Measurements from ENCODE around the gene CEMIP.

CEMIP gene

DNA sequence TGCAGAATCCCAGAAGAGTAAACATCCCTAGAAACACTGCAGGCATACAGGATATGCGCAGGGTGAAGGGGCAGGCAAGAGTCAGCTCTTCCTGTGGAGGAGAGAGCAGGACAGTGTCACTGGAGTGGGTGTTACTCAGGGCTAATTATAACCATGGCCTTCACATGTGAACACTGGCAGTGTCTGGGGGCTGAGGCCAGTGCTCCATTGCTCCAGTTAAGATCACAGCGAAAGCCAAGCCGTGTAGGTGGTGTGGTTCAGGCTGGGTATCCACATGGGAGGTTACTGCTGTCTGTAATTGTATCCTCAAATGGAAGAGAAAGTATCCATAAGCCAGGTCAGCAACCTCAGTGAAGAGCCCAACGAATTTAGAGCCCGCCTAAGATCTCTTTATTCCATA is 125.8 kb downstream of the CEMIP start:
- DNase-seq: no peak
- Mint-ChIP-seq H3K27me3 (no peaks in the 10 kb centered on the region), H3K4me1 (ENCODE audit: low read depth) (no peaks in the 10 kb centered on the region), H3K9me3 (peaks cover 2% of the 10 kb centered on the region), H3K4me3 (no peak overlapping the region), H3K36me3 (ENCODE audit: low read depth) (peaks cover 15% of the 10 kb centered on the region), H3K27ac (no peak overlapping the region)

- Mint-ChIP-seq H3K27ac (no peak overlapping the region), H3K9me3 (peaks cover 2% of the 10 kb centered on the region), H3K4me1 (ENCODE audit: low read depth) (no peaks in the 10 kb centered on the region), H3K27me3 (no peaks in the 10 kb centered on the region), H3K4me3 (no peak overlapping the region), H3K36me3 (ENCODE audit: low read depth) (peaks cover 25% of the 10 kb centered on the region)
- DNase-seq: no peak
Measured at GRCh38 chr15:80906159-80906766, 127.1 kb downstream of the CEMIP start.

DNA sequence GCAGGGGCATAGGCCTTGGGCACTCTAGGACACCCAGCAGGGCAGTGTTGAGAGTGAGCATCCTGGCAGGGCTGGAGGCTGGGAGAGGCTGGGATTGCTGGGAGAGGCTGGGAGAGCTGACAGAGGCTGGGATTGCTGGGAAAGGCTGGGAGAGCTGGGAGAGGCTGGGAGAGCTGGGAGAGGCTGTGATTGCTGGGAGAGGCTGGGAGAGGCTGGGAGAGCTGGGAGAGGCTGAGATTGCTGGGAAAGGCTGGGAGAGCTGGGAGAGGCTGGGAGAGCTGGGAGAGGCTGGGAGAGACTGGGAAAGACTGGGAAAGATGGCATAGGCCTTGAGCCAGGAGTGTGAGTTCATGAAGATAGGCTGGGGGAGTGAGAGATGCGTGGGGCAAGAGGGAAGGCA is 132.7 kb downstream of the CEMIP start:
- Mint-ChIP-seq H3K4me1 (ENCODE audit: low read depth) (no peaks in the 10 kb centered on the region), H3K36me3 (ENCODE audit: low read depth) (peaks cover 23% of the 10 kb centered on the region), H3K27ac (no peak overlapping the region), H3K4me3 (no peak overlapping the region), H3K9me3 (peaks cover 2% of the 10 kb centered on the region), H3K27me3 (no peaks in the 10 kb centered on the region)
- no peak for DNase-seq

- Mint-ChIP-seq H3K4me3 (no peak overlapping the region), H3K4me1 (ENCODE audit: low read depth) (no peaks in the 10 kb centered on the region), H3K9me3 (peaks cover 2% of the 10 kb centered on the region), H3K27ac (no peak overlapping the region), H3K27me3 (no peaks in the 10 kb centered on the region), H3K36me3 (ENCODE audit: low read depth) (peaks cover 23% of the 10 kb centered on the region)
- DNase-seq: no peak
Measured at GRCh38 chr15:80912673-80913072, 133.5 kb downstream of the CEMIP start.

DNA sequence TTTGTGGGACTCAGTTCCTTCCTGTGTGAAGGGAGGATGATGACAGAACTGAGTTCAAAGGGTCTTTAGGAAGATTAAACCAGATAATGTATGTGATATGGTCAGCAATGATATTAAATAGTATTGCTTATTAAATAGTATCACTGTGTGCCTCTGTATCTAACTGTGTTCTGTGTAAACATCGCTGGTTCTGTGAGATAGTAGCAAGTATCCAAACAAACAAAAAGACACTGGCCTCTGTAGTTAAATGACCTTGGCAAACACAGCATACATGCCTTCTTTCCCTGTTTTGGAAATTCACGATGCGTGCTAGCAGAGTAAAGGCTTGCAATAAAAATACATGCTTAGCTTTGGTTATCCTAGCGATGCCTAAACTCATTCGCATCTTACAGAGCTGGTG is 134.4 kb downstream of the CEMIP start:
- H3K27ac Mint-ChIP-seq: no peak overlapping the region
- DNase-seq: no peak
- peaks cover 2% of the 10 kb centered on the region for H3K9me3 Mint-ChIP-seq
- no peaks in the 10 kb centered on the region for H3K27me3 Mint-ChIP-seq
- peaks cover 3% of the 10 kb centered on the region for H3K4me1 Mint-ChIP-seq (ENCODE audit: low read depth)
- no peak overlapping the region for H3K4me3 Mint-ChIP-seq
- peaks cover 23% of the 10 kb centered on the region for H3K36me3 Mint-ChIP-seq (ENCODE audit: low read depth)

DNA sequence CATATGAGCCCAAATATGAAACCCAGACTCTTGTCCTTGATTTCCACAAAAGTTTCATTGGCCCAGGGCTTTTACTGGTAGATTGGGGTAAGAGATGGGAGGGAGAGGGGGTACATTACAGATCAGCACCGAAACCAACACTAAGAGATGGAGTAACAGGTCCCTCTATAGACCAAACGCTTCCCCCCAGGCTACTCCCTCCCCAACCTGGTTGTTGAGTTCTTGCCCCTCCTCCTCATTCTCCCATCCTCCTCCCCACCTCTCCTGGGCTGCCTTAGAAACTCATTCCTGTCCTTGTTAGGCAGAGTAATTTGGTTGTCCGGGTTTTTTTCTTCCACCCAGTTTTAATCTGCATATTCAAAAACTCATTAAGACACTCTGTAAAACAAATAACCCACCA is 136.3 kb downstream of the CEMIP start:
- Mint-ChIP-seq H3K4me3 (no peak overlapping the region), H3K27ac (no peak overlapping the region), H3K27me3 (no peaks in the 10 kb centered on the region), H3K9me3 (no peaks in the 10 kb centered on the region), H3K36me3 (ENCODE audit: low read depth) (peaks cover 5% of the 10 kb centered on the region), H3K4me1 (ENCODE audit: low read depth) (peaks cover 12% of the 10 kb centered on the region)
- no peak for DNase-seq

DNA sequence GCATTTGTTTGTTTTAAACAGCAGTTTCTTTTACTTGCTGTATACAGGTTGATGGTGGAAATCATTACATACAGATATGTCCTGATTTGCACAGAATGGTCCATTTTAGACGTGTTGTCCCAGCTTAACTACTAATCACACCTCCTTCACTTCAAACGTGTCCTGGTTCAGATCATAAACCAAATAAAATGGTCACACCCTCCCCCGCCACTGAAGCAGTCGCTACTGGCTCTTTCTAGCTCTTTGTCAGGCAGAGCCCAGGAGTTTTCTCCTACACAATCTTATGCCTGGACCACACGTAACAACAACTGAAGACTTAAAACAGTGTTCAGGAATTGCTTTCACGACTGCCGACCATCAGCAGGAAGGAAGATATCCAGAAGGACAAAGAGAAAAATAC is 136.9 kb downstream of the CEMIP start:
- H3K27me3 Mint-ChIP-seq: no peaks in the 10 kb centered on the region
- no peak overlapping the region for H3K27ac Mint-ChIP-seq
- no peak for DNase-seq
- no peak overlapping the region for H3K4me3 Mint-ChIP-seq
- H3K36me3 Mint-ChIP-seq (ENCODE audit: low read depth): no peaks in the 10 kb centered on the region
- H3K9me3 Mint-ChIP-seq: no peaks in the 10 kb centered on the region
- H3K4me1 Mint-ChIP-seq (ENCODE audit: low read depth): peaks cover 18% of the 10 kb centered on the region

- Mint-ChIP-seq H3K27me3 (no peaks in the 10 kb centered on the region), H3K9me3 (no peaks in the 10 kb centered on the region), H3K4me1 (ENCODE audit: low read depth) (peaks cover 26% of the 10 kb centered on the region), H3K4me3 (no peak overlapping the region), H3K27ac (no peak overlapping the region), H3K36me3 (ENCODE audit: low read depth) (peaks cover 3% of the 10 kb centered on the region)
- DNase-seq: no peak
Measured at GRCh38 chr15:80918196-80918783, 139.1 kb downstream of the CEMIP start.

- H3K36me3 Mint-ChIP-seq (ENCODE audit: low read depth): peaks cover 4% of the 10 kb centered on the region
- H3K27me3 Mint-ChIP-seq: no peaks in the 10 kb centered on the region
- no peak overlapping the region for H3K4me3 Mint-ChIP-seq
- no peak overlapping the region for H3K27ac Mint-ChIP-seq
- DNase-seq: no peak
- H3K9me3 Mint-ChIP-seq: no peaks in the 10 kb centered on the region
- peaks cover 31% of the 10 kb centered on the region for H3K4me1 Mint-ChIP-seq (ENCODE audit: low read depth)
Measured at GRCh38 chr15:80920271-80920699, 141.1 kb downstream of the CEMIP start.

DNA sequence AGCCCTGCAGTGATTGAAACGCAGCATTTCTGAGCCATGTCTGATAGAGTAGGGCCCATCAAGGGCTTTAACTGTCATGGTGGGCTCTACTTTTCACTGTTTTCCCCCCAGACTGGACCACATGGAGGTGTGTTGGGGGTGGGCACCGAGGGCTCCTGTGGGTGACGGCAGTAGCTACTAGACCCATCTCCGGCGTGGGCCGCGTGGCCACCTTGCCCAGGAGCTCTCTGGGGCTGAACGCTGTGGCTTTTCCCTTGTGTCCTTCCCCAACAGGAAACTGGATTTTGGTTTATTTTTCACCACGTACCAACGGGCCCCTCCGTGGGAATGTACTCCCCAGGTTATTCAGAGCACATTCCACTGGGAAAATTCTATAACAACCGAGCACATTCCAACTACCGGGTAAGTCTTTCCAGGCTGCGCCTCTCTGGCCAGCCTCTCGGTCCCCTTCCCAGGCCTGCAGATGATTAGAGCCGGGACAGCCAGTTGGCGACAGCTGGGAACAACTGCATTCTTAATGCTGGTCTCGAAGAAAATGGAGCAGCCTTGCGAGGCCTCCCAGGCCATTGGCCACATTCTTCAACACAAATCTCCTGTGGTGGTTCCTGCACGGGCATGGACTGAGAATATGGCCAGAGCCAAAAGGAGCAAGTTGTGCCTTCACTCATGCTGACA is 142.7 kb downstream of the CEMIP start:
- H3K9me3 Mint-ChIP-seq: no peaks in the 10 kb centered on the region
- H3K27ac Mint-ChIP-seq: no peak overlapping the region
- peaks cover 4% of the 10 kb centered on the region for H3K36me3 Mint-ChIP-seq (ENCODE audit: low read depth)
- no peak for DNase-seq
- no peak overlapping the region for H3K4me3 Mint-ChIP-seq
- peaks cover 31% of the 10 kb centered on the region for H3K4me1 Mint-ChIP-seq (ENCODE audit: low read depth)
- no peaks in the 10 kb centered on the region for H3K27me3 Mint-ChIP-seq

DNA sequence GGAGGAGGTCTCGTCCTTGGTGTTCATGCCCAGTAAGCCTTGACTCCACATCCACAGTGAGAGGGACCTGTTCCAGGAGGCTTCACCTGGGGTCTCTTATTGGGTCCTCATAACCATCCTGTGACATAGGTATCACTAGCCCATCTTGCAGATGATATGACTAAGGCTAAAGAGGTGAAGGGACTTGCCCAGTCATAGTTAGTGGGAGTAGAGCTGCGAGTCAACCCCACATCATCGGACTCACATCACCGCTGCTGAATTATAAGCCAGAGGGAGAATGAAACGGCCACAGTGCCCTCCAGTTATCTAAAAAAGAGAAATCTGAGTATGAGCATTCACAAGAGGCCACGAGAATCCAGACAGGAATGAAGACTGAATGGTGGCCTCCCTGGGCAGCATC is 144.5 kb downstream of the CEMIP start:
- Mint-ChIP-seq H3K27ac (no peak overlapping the region), H3K36me3 (ENCODE audit: low read depth) (peaks cover 4% of the 10 kb centered on the region), H3K4me3 (no peak overlapping the region), H3K4me1 (ENCODE audit: low read depth) (peaks cover 29% of the 10 kb centered on the region), H3K27me3 (no peaks in the 10 kb centered on the region), H3K9me3 (no peaks in the 10 kb centered on the region)
- DNase-seq: no peak

- no peak overlapping the region for H3K27ac Mint-ChIP-seq
- H3K36me3 Mint-ChIP-seq (ENCODE audit: low read depth): peaks cover 4% of the 10 kb centered on the region
- DNase-seq: no peak
- no peaks in the 10 kb centered on the region for H3K27me3 Mint-ChIP-seq
- H3K4me1 Mint-ChIP-seq (ENCODE audit: low read depth): peaks cover 29% of the 10 kb centered on the region
- H3K4me3 Mint-ChIP-seq: no peak overlapping the region
- no peaks in the 10 kb centered on the region for H3K9me3 Mint-ChIP-seq
Measured at GRCh38 chr15:80924278-80924677, 145.1 kb downstream of the CEMIP start.

DNA sequence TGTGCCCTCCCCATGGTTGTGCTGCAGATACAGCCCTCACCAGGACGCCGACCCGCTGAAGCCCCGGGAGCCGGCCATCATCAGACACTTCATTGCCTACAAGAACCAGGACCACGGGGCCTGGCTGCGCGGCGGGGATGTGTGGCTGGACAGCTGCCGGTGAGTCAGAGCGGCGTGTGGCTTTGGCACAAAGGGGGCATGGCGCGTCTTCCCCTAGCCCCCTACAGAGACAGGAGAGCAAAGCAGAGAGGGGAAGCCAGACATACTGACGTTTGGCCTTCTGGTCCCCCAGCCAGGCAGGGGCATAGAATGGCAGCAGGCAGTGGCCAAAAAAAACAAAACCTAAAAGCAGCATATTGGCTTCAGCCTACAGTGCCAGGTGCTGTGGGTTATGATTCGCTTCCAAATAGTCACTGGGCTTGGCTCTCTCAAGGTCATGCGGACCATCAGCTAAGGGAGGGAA is 146.5 kb downstream of the CEMIP start:
- no peak for DNase-seq
- Mint-ChIP-seq H3K4me3 (no peak overlapping the region), H3K27me3 (no peaks in the 10 kb centered on the region), H3K4me1 (ENCODE audit: low read depth) (peaks cover 18% of the 10 kb centered on the region), H3K36me3 (ENCODE audit: low read depth) (peaks cover 4% of the 10 kb centered on the region), H3K27ac (no peak overlapping the region), H3K9me3 (no peaks in the 10 kb centered on the region)

DNA sequence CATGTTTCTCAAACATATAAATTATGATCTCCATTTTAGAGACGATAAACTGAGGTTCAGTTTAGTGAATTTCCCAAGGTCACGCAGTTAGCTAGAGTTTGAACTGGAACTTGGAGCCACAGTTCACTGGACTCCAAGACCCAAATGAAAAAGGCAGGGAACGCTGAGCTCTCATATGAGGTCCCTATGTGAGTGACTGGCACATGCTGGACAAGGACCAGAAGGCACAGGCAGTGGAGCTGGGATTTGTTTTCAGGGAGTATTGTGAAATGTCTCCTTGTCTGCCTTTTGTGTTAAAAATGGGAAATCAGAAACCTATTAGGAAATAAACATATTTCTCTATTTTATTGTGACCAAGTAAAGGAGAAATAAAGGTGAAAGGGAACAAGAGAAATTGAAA is 147.0 kb downstream of the CEMIP start:
- no peak for DNase-seq
- no peak overlapping the region for H3K4me3 Mint-ChIP-seq
- no peaks in the 10 kb centered on the region for H3K27me3 Mint-ChIP-seq
- no peaks in the 10 kb centered on the region for H3K9me3 Mint-ChIP-seq
- H3K36me3 Mint-ChIP-seq (ENCODE audit: low read depth): peaks cover 4% of the 10 kb centered on the region
- no peak overlapping the region for H3K27ac Mint-ChIP-seq
- peaks cover 14% of the 10 kb centered on the region for H3K4me1 Mint-ChIP-seq (ENCODE audit: low read depth)

- H3K27me3 Mint-ChIP-seq: no peaks in the 10 kb centered on the region
- no peaks in the 10 kb centered on the region for H3K36me3 Mint-ChIP-seq (ENCODE audit: low read depth)
- no peak overlapping the region for H3K4me3 Mint-ChIP-seq
- H3K27ac Mint-ChIP-seq: no peak overlapping the region
- no peak for DNase-seq
- H3K9me3 Mint-ChIP-seq: no peaks in the 10 kb centered on the region
- H3K4me1 Mint-ChIP-seq (ENCODE audit: low read depth): no peaks in the 10 kb centered on the region
Measured at GRCh38 chr15:80929225-80929624, 150.1 kb downstream of the CEMIP start.

All from activated T-cell treated with anti-CD3 and anti-CD28 coated beads, Interleukin-2, amount 50 U/mL, for 24 hours (primary cell).